Progenitor cell of endocrine pancreas (in vitro differentiated cells): ENCODE results near the gene HEATR3. TPM values are rescaled to one million over a fixed set of nuclear protein-coding genes. Genes with fewer than 3 reads are reported as not detected.

ENCODE experiments used
- DNase-seq: peaks from one replicate; pipeline ENCODE4 v3.0.0; 2021; ENCODE audit warnings: low spot score; ENCODE audit not compliant: unreplicated experiment
- H3K27ac Mint-ChIP-seq: 2 replicates; pipeline ENCODE4 v1.8.0; 2021; ENCODE audit warnings: mild to moderate bottlenecking, moderate library complexity, mixed read lengths
- H3K27me3 Mint-ChIP-seq: 2 replicates; pipeline ENCODE4 v1.8.0; 2021; ENCODE audit warnings: mixed read lengths
- H3K36me3 Mint-ChIP-seq: 2 replicates; pipeline ENCODE4 v1.8.0; 2022; ENCODE audit warnings: mixed read lengths; ENCODE audit not compliant: insufficient read depth
- H3K4me1 Mint-ChIP-seq: 2 replicates; pipeline ENCODE4 v1.8.0; 2021; ENCODE audit warnings: low read depth, mixed read lengths
- H3K4me3 Mint-ChIP-seq: 2 replicates; pipeline ENCODE4 v1.8.0; 2021; ENCODE audit warnings: low read depth, mild to moderate bottlenecking, moderate library complexity, mixed read lengths
- H3K9me3 Mint-ChIP-seq: 2 replicates; pipeline ENCODE4 v1.8.0; 2021; ENCODE audit warnings: low read depth, mixed read lengths
- total RNA-seq: library from RNA; stranded (reverse); gene quantifications from 2 replicates; pipeline ENCODE4 v1.2.1, GENCODE V29; 2021
- TF ChIP-seq, protein P1 (sequence below): fragments of 200-600 bp; sonication (generic); IDR thresholded peaks from one replicate; pipeline ENCODE4 v1.5.0; 2021; ENCODE audit warnings: antibody characterized with exemption, mild to moderate bottlenecking; ENCODE audit not compliant: unreplicated experiment

HEATR3 gene
- total RNA-seq, 1 donor from 2014 or later = 18.1 TPM

DNA sequence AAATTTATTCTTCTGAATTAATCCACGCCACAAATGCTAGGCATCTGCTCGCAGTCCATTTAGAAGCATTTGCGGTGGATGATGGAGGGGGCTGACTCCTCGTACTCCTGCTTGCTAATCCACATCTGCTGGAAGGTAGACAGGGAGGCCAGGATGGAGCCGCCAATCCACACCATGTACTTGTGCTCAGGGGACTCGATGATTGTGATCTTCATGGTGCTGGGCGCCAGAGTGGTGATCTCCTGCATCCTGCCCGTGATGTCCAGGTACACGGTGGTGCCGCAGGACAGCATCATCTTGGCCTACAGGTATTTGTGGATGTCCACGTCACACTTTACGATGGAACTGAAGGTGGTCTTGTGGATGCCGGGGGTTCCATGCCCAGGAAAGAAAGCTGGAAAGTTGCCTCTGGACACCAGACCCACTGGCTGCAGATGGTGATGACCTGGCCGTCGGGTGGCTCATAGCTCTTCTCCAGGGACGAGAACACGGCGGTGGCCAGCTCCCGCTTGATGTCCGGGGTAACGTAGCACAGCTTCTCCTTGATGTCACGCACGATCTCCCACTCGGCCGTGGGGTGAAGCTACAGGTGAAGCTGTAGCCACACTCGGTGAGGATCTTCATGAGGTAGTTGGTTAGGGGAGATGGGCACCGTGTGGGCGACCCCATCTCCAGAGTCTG is 7.5 kb upstream of the HEATR3 start:
- TF ChIP-seq, protein P1, sequence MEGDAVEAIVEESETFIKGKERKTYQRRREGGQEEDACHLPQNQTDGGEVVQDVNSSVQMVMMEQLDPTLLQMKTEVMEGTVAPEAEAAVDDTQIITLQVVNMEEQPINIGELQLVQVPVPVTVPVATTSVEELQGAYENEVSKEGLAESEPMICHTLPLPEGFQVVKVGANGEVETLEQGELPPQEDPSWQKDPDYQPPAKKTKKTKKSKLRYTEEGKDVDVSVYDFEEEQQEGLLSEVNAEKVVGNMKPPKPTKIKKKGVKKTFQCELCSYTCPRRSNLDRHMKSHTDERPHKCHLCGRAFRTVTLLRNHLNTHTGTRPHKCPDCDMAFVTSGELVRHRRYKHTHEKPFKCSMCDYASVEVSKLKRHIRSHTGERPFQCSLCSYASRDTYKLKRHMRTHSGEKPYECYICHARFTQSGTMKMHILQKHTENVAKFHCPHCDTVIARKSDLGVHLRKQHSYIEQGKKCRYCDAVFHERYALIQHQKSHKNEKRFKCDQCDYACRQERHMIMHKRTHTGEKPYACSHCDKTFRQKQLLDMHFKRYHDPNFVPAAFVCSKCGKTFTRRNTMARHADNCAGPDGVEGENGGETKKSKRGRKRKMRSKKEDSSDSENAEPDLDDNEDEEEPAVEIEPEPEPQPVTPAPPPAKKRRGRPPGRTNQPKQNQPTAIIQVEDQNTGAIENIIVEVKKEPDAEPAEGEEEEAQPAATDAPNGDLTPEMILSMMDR = no peak
- no peak for DNase-seq
- Mint-ChIP-seq H3K4me1 (no peaks in the 10 kb centered on the region), H3K36me3 (no peaks in the 10 kb centered on the region), H3K4me3 (no peak overlapping the region), H3K27me3 (no peaks in the 10 kb centered on the region), H3K9me3 (peaks cover 8% of the 10 kb centered on the region), H3K27ac (no peak overlapping the region)

DNA sequence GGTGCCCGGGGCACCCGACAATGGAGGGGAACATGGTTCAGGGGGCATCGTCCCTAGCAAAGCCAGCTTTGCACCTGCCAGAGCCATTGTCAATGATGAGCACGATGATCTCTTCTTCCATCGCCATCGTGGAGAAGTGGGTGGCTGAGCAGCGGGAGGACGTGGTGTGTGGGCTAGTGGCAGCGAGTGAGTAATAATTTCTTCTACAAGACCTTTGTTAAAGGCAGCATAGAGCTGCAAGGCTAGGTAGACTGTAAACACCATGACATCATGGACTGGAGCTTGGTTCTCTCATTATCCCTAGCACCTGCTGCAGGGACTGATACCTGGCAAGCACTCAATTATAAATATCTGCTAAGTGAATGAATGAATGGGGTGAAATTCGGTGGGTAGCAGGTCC is 6.7 kb upstream of the HEATR3 start:
- peaks cover 8% of the 10 kb centered on the region for H3K9me3 Mint-ChIP-seq

DNA sequence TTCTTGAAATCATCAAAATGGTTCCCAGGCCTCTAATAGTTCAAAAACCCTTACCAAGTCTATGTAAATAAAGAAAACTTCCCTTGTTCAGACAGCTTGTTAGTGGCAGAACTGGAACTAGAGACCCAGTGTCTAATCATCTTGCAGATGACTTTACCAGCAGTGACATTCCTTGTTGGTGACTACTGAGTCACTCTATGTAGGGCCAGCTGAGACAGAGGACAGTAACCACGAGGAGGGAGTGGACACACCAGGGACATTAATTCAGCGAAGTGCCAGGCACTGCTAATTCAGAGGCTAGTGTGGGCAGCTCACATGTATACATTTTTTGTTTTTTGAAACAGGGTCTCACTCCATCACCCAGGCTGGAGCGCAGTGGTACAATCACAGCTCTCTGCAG is 6.1 kb upstream of the HEATR3 start:
- Mint-ChIP-seq H3K9me3 (peaks cover 8% of the 10 kb centered on the region), H3K27me3 (no peaks in the 10 kb centered on the region), H3K4me3 (no peak overlapping the region), H3K36me3 (no peaks in the 10 kb centered on the region), H3K27ac (no peak overlapping the region), H3K4me1 (no peaks in the 10 kb centered on the region)
- DNase-seq = no peak
- TF ChIP-seq, protein P1 = no peak

More for the DNA sequence above, 6.7 kb upstream of the HEATR3 start:
- no peaks in the 10 kb centered on the region for H3K4me1 Mint-ChIP-seq
- H3K4me3 Mint-ChIP-seq = no peak overlapping the region
- TF ChIP-seq, protein P1 = no peak
- H3K27me3 Mint-ChIP-seq = no peaks in the 10 kb centered on the region
- DNase-seq = no peak
- H3K27ac Mint-ChIP-seq = no peak overlapping the region
- no peaks in the 10 kb centered on the region for H3K36me3 Mint-ChIP-seq

DNA sequence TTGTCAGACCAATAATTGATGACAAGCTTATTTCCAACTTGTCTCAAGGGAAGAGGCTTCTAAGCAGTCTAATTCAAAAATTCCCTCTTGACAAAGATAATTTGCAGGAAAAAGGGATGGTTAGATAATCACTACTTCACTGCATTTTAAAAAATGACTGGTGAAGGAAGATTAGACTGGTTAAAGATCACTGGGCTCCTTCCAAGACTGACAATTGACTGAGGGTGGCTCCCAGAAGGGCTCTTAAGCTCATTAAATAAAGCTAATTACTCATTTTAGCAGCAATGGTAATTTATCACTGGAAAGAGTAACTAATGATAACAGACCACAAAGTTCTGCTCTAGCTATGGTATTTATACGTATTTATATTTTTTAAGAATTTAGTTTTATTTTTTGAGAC is 4.4 kb upstream of the HEATR3 start:
- Mint-ChIP-seq H3K27ac (no peak overlapping the region), H3K9me3 (peaks cover 2% of the 10 kb centered on the region), H3K4me1 (no peaks in the 10 kb centered on the region), H3K4me3 (no peak overlapping the region), H3K27me3 (no peaks in the 10 kb centered on the region), H3K36me3 (no peaks in the 10 kb centered on the region)
- no peak for DNase-seq
- TF ChIP-seq, protein P1 = no peak

DNA sequence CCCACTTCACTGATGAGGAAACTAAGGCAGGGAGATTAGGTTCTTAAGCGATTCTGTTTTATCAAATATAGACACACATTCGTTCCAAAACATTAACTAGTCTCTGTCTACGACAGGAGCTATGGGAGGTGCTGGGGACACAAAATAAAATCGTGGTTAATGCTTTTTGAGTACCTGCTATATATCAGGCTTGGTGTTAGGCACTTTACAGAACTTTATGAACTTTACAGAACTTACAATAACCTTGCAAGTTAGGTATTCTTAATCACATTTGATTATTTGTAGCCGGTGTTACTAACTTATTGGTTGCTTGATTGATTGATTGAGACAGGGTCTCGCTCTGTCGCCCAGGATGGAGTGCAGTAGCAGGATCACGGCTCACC is 538 bp upstream of the HEATR3 start:
- H3K36me3 Mint-ChIP-seq = no peaks in the 10 kb centered on the region
- TF ChIP-seq, protein P1 = no peak
- no peak for DNase-seq
- peaks cover 11% of the 10 kb centered on the region for H3K4me1 Mint-ChIP-seq
- no peaks in the 10 kb centered on the region for H3K9me3 Mint-ChIP-seq
- H3K27me3 Mint-ChIP-seq = no peaks in the 10 kb centered on the region
- H3K4me3 Mint-ChIP-seq = peak overlapping the region; percentile 79
- H3K27ac Mint-ChIP-seq = peak overlapping the region; percentile 50
